Adipose tissue (tissue), 3 donors: ENCODE data around the gene TMSB10. TPM values are rescaled to one million over a fixed set of nuclear protein-coding genes. Genes with fewer than 3 reads are reported as not detected.
A peak's percentile ranks its signal among the peaks of the same experiment; 100 is the strongest.
"Not testable (repeated sequence)": the region's sequence is repeated elsewhere in the genome, so short reads cannot be mapped to it uniquely, and the experiment has no call there.

Source experiments
- H3K27ac ChIP-seq: one replicate; pipeline ENCODE4 v1.5.1; 2013; ENCODE audit warnings: low read depth, low read length
- WGBS, 3 donors: extraction: QIAGEN DNeasy Blood & Tissue Kit; methylation state at CpG; one replicate each; pipeline ENCODE4 v1.1.7; 2013; 5-methylcytosine and 5-hydroxymethylcytosine counted together
- polyA plus RNA-seq, 3 donors: library from polyadenylated mRNA; stranded (reverse); fragments of 200-250 nt; gene quantifications; one replicate each; pipeline ENCODE4 v1.2.3, GENCODE V29; 2013
- donor health status: healthy with polysubstance abuse.
- donor health status: Bipolar disorder and iron deficiency.
- donor health status: healthy.

TMSB10 gene
- 1,000 to 10,000 TPM in 2 of 3 donors, 100 to 1,000 TPM in 1; 430 to 3,614 (median 1,501) TPM for polyA plus RNA-seq

- WGBS, 3 donors: 0% methylated on average over 90 to 94 of the region's 94 CpGs
- peak within 1 kb of the TSS; percentile 70 for H3K27ac ChIP-seq
Measured at GRCh38 chr2:84905181-84906107, at the start of gene TMSB10. Gene TMSB10, plus strand, starts transcription at chr2:84905656.

GRCh38 chr2:84855731-84856130, 49.7 kb upstream of the TMSB10 start:
- WGBS, 3 donors: 30 to 59% (median 58%) methylated on average over 11 of the region's 11 CpGs
- H3K27ac ChIP-seq: no peak overlapping the region

GRCh38 chr2:84856787-84857186, 48.7 kb upstream of the TMSB10 start:
- 69 to 82% (median 70%) methylated on average over 6 of the region's 6 CpGs for WGBS, 3 donors

GRCh38 chr2:84857566-84857965, 47.9 kb upstream of the TMSB10 start:
- H3K27ac ChIP-seq: no peak overlapping the region
- WGBS, 3 donors: 58 to 93% (median 93%) methylated on average over 5 of the region's 5 CpGs

More at GRCh38 chr2:84856787-84857186, 48.7 kb upstream of the TMSB10 start:
- no peak overlapping the region for H3K27ac ChIP-seq

- WGBS, 3 donors: 79 to 94% (median 85%) methylated on average over 3 of the region's 3 CpGs
- no peak overlapping the region for H3K27ac ChIP-seq
Measured at GRCh38 chr2:84858123-84858522, 47.3 kb upstream of the TMSB10 start.

- no peak overlapping the region for H3K27ac ChIP-seq
- WGBS, 3 donors: 53 to 79% (median 60%) methylated on average over 3 of the region's 3 CpGs
Measured at GRCh38 chr2:84858937-84859336, 46.5 kb upstream of the TMSB10 start.

GRCh38 chr2:84861539-84861938, 43.9 kb upstream of the TMSB10 start:
- 67 to 81% (median 81%) methylated on average over 6 of the region's 6 CpGs for WGBS, 3 donors
- H3K27ac ChIP-seq: no peak overlapping the region

GRCh38 chr2:84862006-84862405, 43.5 kb upstream of the TMSB10 start:
- WGBS, 3 donors: 80 to 90% (median 87%) methylated on average over 6 of the region's 6 CpGs
- no peak overlapping the region for H3K27ac ChIP-seq

GRCh38 chr2:84865181-84865783, 40.2 kb upstream of the TMSB10 start:
- H3K27ac ChIP-seq: no peak overlapping the region
- 50 to 56% (median 53%) methylated on average over 6 of the region's 6 CpGs for WGBS, 3 donors

- 61 to 80% (median 67%) methylated on average over 3 of the region's 3 CpGs for WGBS, 3 donors
- H3K27ac ChIP-seq: no peak overlapping the region
Measured at GRCh38 chr2:84866122-84866521, 39.3 kb upstream of the TMSB10 start.

GRCh38 chr2:84868327-84868726, 37.1 kb upstream of the TMSB10 start:
- H3K27ac ChIP-seq: not testable (repeated sequence)
- WGBS, 3 donors: 89 to 98% (median 95%) methylated on average over 2 to 3 of the region's 4 CpGs

GRCh38 chr2:84870306-84870705, 35.1 kb upstream of the TMSB10 start:
- no peak overlapping the region for H3K27ac ChIP-seq
- WGBS, 3 donors: 87 to 91% (median 90%) methylated on average over 11 of the region's 11 CpGs

- 88 to 93% (median 92%) methylated on average over 9 of the region's 9 CpGs for WGBS, 3 donors
- not testable (repeated sequence) for H3K27ac ChIP-seq
Measured at GRCh38 chr2:84872691-84873090, 32.8 kb upstream of the TMSB10 start.

GRCh38 chr2:84873350-84873749, 32.1 kb upstream of the TMSB10 start:
- 82 to 87% (median 86%) methylated on average over 5 of the region's 5 CpGs for WGBS, 3 donors
- no peak overlapping the region for H3K27ac ChIP-seq

- no peak overlapping the region for H3K27ac ChIP-seq
- 85 to 88% (median 86%) methylated on average over 7 of the region's 7 CpGs for WGBS, 3 donors
Measured at GRCh38 chr2:84874381-84875212, 30.9 kb upstream of the TMSB10 start.

GRCh38 chr2:84875213-84875560, 30.3 kb upstream of the TMSB10 start:
- 72 to 82% (median 79%) methylated on average over 4 of the region's 4 CpGs for WGBS, 3 donors
- H3K27ac ChIP-seq: no peak overlapping the region

- 90 to 91% (median 90%) methylated on average over 1 of the region's 1 CpG for WGBS, 3 donors
- H3K27ac ChIP-seq: not testable (repeated sequence)
Measured at GRCh38 chr2:84875619-84876018, 29.8 kb upstream of the TMSB10 start.

GRCh38 chr2:84876369-84876768, 29.1 kb upstream of the TMSB10 start:
- WGBS, 3 donors: 81 to 94% (median 92%) methylated on average over 3 of the region's 3 CpGs
- no peak overlapping the region for H3K27ac ChIP-seq

- no peak overlapping the region for H3K27ac ChIP-seq
- 70 to 92% (median 75%) methylated on average over 1 of the region's 1 CpG for WGBS, 3 donors
Measured at GRCh38 chr2:84878459-84878858, 27.0 kb upstream of the TMSB10 start.
